K562 (cell line): ENCODE results near the gene DEFB114. TPM values are rescaled to one million over a fixed set of nuclear protein-coding genes. Genes with fewer than 3 reads are reported as not detected.

Experiments
- ATAC-seq: fragments of 200-7000 bp; cut with Tn5 transposase; 3 replicates; pipeline ENCODE4 v1.9.1; 2020; ENCODE audit warnings: moderate library complexity
- BruUV-seq: library from RNA; stranded (reverse); fragments of 400-500 nt; replicated peaks from 2 replicates; lab custom pipeline; 2021; lab: Mats Ljungman, UMichigan
- CTCF ChIA-PET: fragments of 300-600 bp; formaldehyde crosslinking; extraction: SDS; loops from one replicate; lab custom pipeline; 2021; ENCODE audit warnings: low intra/inter-chr PET ratio; lab: Yijun Ruan, JAX
- POLR2A ChIA-PET: fragments of 300-600, 350-650 bp; sonication (Branson Sonifier 250); formaldehyde crosslinking; extraction: SDS; loops from one replicate; lab custom pipeline; 2021; ENCODE audit warnings: antibody characterized with exemption, inconsistent platforms; lab: Yijun Ruan, JAX
- DNase-seq, 4 experiments: peaks; one replicate each; pipeline versions ENCODE4 v3.0.0 to v3.0.0-alpha.2; 2011 to 2018; ENCODE audit warnings: low spot score in 3 of 4, mixed read lengths in 3 of 4; ENCODE audit errors: extremely low read depth in 1 of 4
- FAIRE-seq: peaks from 2 replicates; lab custom pipeline; 2011; peaks lifted over from hg19 to GRCh38; lab: Jason Lieb, UNC
- H2AFZ ChIP-seq: 2 replicates; pipeline ENCODE4 v1.6.0; 2011; ENCODE audit warnings: low read depth, low read length, control low read depth, inconsistent platforms
- H3K27ac ChIP-seq: fragments of 200-600 bp; 3 replicates; pipeline ENCODE4 v1.8.0; 2011; ENCODE audit warnings: low read depth, mild to moderate bottlenecking, control low read depth, inconsistent platforms, low read length, moderate library complexity, mixed read lengths; ENCODE audit errors: extremely low read depth
- H3K27me3 ChIP-seq, 2 experiments: fragments of 300-600 bp in 1 of 2; 2 replicates in 1 of 2; 3 replicates in 1 of 2; pipeline versions ENCODE4 v1.6.0 to v1.8.0; 2011; ENCODE audit warnings: inconsistent platforms in 2 of 2, low read length in 2 of 2, mild to moderate bottlenecking in 1 of 2, mixed read lengths in 1 of 2, moderate library complexity in 1 of 2; ENCODE audit not compliant: control insufficient read depth in 2 of 2, insufficient read depth in 2 of 2
- H3K36me3 ChIP-seq: fragments of 300-600 bp; 3 replicates; pipeline ENCODE4 v1.8.0; 2011; ENCODE audit warnings: mild to moderate bottlenecking, low read length, inconsistent platforms; ENCODE audit not compliant: control insufficient read depth, insufficient read depth
- H3K4me1 ChIP-seq, 2 experiments: fragments of 200-600 bp in 1 of 2; replicated peaks in 1 of 2; 2 replicates in 1 of 2; 3 replicates in 1 of 2; pipeline versions ENCODE4 v1.5.1 to v1.8.0; 2011; ENCODE audit warnings: inconsistent platforms in 2 of 2, low read length in 2 of 2, mild to moderate bottlenecking in 1 of 2, mixed read lengths in 1 of 2, moderate library complexity in 1 of 2; ENCODE audit not compliant: control insufficient read depth in 2 of 2, insufficient read depth in 2 of 2
- H3K4me2 ChIP-seq: 2 replicates; pipeline ENCODE4 v1.6.1; 2011; ENCODE audit warnings: low read length, control low read depth, inconsistent platforms, mixed read lengths; ENCODE audit not compliant: insufficient read depth
- H3K4me3 ChIP-seq: fragments of 200-600 bp; sonication (generic), shearing (Covaris generic); 2 replicates; pipeline ENCODE4 v1.5.1; 2016; ENCODE audit warnings: control low read depth, inconsistent platforms
- H3K79me2 ChIP-seq: fragments of 200-600 bp; 3 replicates; pipeline ENCODE4 v1.8.0; 2011; ENCODE audit warnings: low read length, inconsistent platforms; ENCODE audit not compliant: control insufficient read depth, insufficient read depth
- H3K9ac ChIP-seq, 2 experiments: 2 replicates each; pipeline versions ENCODE4 v1.6.0 to v1.6.1; 2011; ENCODE audit warnings: low read depth in 2 of 2, low read length in 2 of 2, control low read depth in 1 of 2, inconsistent platforms in 1 of 2, mild to moderate bottlenecking in 1 of 2, mixed read lengths in 1 of 2; ENCODE audit not compliant: insufficient read depth in 1 of 2
- H3K9me1 ChIP-seq: one replicate; pipeline ENCODE4 v1.6.0; 2011; ENCODE audit warnings: inconsistent platforms, mild to moderate bottlenecking, low read length, moderate library complexity; ENCODE audit not compliant: control insufficient read depth, insufficient read depth
- H3K9me3 ChIP-seq: replicated peaks from 2 replicates; pipeline ENCODE4 v1.5.1; 2011; ENCODE audit warnings: low read depth, low read length, inconsistent platforms; ENCODE audit not compliant: control insufficient read depth, insufficient read depth
- H4K20me1 ChIP-seq: replicated peaks from 2 replicates; pipeline ENCODE4 v1.6.1; 2011; ENCODE audit warnings: low read length, inconsistent platforms, mixed read lengths; ENCODE audit not compliant: control insufficient read depth, insufficient read depth
- ATF4 ChIP-seq: fragments of 450-650 bp; formaldehyde crosslinking; IDR thresholded peaks from 2 replicates; pipeline ENCODE4 v1.4.0; 2022; ENCODE audit warnings: mild to moderate bottlenecking, moderate library complexity
- BRCA1 ChIP-seq, 2 experiments: fragments of 450-650 bp in 1 of 2; sonication (generic) in 1 of 2; formaldehyde crosslinking in 1 of 2; IDR thresholded peaks; 2 replicates each; pipeline versions ENCODE4 v1.5.0 to v1.6.1; 2017 to 2020; ENCODE audit warnings: mild to moderate bottlenecking in 1 of 2, missing genetic modification reagents in 1 of 2
- C11orf30 ChIP-seq: fragments of 450-650 bp; IDR thresholded peaks from 2 replicates; pipeline ENCODE4 v1.6.1; 2016; ENCODE audit warnings: low read depth, mild to moderate bottlenecking
- DNMT1 ChIP-seq: fragments of 450-650 bp; IDR thresholded peaks from 2 replicates; pipeline ENCODE4 v1.6.1; 2016; ENCODE audit warnings: antibody characterized with exemption, mild to moderate bottlenecking
- ELF4 ChIP-seq: fragments of 450-650 bp; formaldehyde crosslinking; IDR thresholded peaks from 2 replicates; pipeline ENCODE4 v1.4.0; 2022; ENCODE audit warnings: missing genetic modification characterization
- FOXA1 ChIP-seq: fragments of 450-650 bp; IDR thresholded peaks from 2 replicates; pipeline ENCODE4 v1.6.1; 2016; ENCODE audit warnings: mild to moderate bottlenecking, borderline replicate concordance
- RBM15 ChIP-seq: fragments of 200-400 bp; formaldehyde crosslinking; IDR thresholded peaks from 2 replicates; pipeline ENCODE4 v1.6.1; 2018; ENCODE audit warnings: mild to moderate bottlenecking, low read length, moderate library complexity; ENCODE audit not compliant: insufficient read depth
- SREBF2 ChIP-seq: sonication (generic); formaldehyde crosslinking; IDR thresholded peaks from 2 replicates; pipeline ENCODE4 v1.4.0; 2020; ENCODE audit warnings: mild to moderate bottlenecking, missing genetic modification reagents
- SUPT5H ChIP-seq: fragments of 450-650 bp; IDR thresholded peaks from 2 replicates; pipeline ENCODE4 v1.6.1; 2016
- TAF1 ChIP-seq: IDR thresholded peaks from 2 replicates; pipeline ENCODE4 v1.6.1; 2011; ENCODE audit warnings: mild to moderate bottlenecking, low read length, moderate library complexity; ENCODE audit not compliant: insufficient read depth, control insufficient read depth, severe bottlenecking; ENCODE audit errors: extremely low read depth
- ZNF316 ChIP-seq: fragments of 450-650 bp; IDR thresholded peaks from 2 replicates; pipeline ENCODE4 v1.6.1; 2016
- ZNF384 ChIP-seq: IDR thresholded peaks from 2 replicates; pipeline ENCODE4 v1.6.1; 2012; ENCODE audit warnings: low read depth, low read length, improper control_type of control experiment
- WGBS: fragments of 100-300 bp; shearing (Covaris generic); methylation state at CpG from one replicate; pipeline ENCODE4 v1.1.6; 2016; ENCODE audit warnings: low coverage, mixed read lengths; ENCODE audit not compliant: insufficient coverage; ENCODE audit errors: missing lambda C conversion rate; 5-methylcytosine and 5-hydroxymethylcytosine counted together
- in situ Hi-C: fragments of 300-500 bp; cut with MboI; formaldehyde crosslinking; loops from 4 replicates; pipeline ENCODE4 v1.15.0; 2018; ENCODE audit warnings: inconsistent platforms, mixed read lengths
- intact Hi-C: fragments of 100-400 bp; cut with micrococcal nuclease; formaldehyde crosslinking; loops from 2 replicates; pipeline ENCODE4 v1.14.2; 2022
- polyA plus RNA-seq, 8 experiments: library from polyadenylated mRNA; depleted of rRNA in 4 of 8; stranded (reverse) in 5 of 8; unstranded in 3 of 8; fragments of >200 nt; fragmentation: Nextera tagmentation in 2 of 8; fragmentation: Illumina TruSeq in 1 of 8; extraction: Ambion mirVana in 2 of 8; extraction: Trizol in 1 of 8; gene quantifications; 2 replicates each; pipeline versions ENCODE4 v1.2.1 to v1.2.3, GENCODE V29; 2011 to 2014; ENCODE audit warnings: inconsistent platforms in 1 of 8, missing spikeins in 1 of 8
- total RNA-seq, 7 experiments: library from RNA; depleted of rRNA in 6 of 7; stranded (reverse); fragments of >200 nt in 6 of 7; fragmentation: Illumina TruSeq in 2 of 7; extraction: Trizol in 2 of 7; gene quantifications; 2 replicates each; pipeline versions ENCODE4 v1.2.1 to v1.2.3, GENCODE V29; 2011 to 2021; ENCODE audit warnings: low replicate concordance in 1 of 7

Gene DEFB114
- total and polyA plus RNA-seq, 9 of the 15 experiments (the other 6 are each of a cell fraction or from before 2014, with no cell fraction given), result not detected

GRCh38 chr6:49986551-49986950 is 22.6 kb upstream of the DEFB114 start:
- no TSS peak for BruUV-seq
- 0% methylated on average over 1 of the region's 1 CpG for WGBS
- no peaks in the 10 kb centered on the region for H4K20me1 ChIP-seq
- FAIRE-seq, result no peak
- no peaks in the 10 kb centered on the region for H3K27me3 ChIP-seq
- intact Hi-C loops, result no loop called here
- H3K79me2 ChIP-seq, result no peaks in the 10 kb centered on the region
- H3K9me1 ChIP-seq, result no peaks in the 10 kb centered on the region
- DNase-seq, result no peak
- no peak overlapping the region for H3K4me2 ChIP-seq
- TF ChIP-seq FOXA1, result no peak
- TF ChIP-seq ELF4 (CRISPR knock-in tag), result no peak
- TF ChIP-seq SUPT5H, result no peak
- TF ChIP-seq RBM15, result no peak
- peak; percentile 43; the same call in 1 of the 2 replicates for TF ChIP-seq ZNF316
- TF ChIP-seq ATF4 (CRISPR knock-in tag), result no peak
- no peak for TF ChIP-seq SREBF2
- 0 out of 2 replicates have a peak, but pooled peaks have one; percentile 5 for TF ChIP-seq C11orf30
- no peak for TF ChIP-seq ZNF384
- no peak for TF ChIP-seq BRCA1 (IDR thresholded peaks at IDR 0.05)
- no peak for TF ChIP-seq BRCA1 (CRISPR knock-in tag; IDR thresholded peaks at IDR 0.05)
- no peak for TF ChIP-seq TAF1
- TF ChIP-seq DNMT1, result no peak
- H3K27ac ChIP-seq, result no peak overlapping the region
- no peak for ATAC-seq
- POLR2A ChIA-PET, result interaction anchor here (1.5 kb wide), 1 partner anchor 10 kb away, joined by 3 read pairs; no protein-coding TSS in a partner anchor
- no peak overlapping the region for H3K4me3 ChIP-seq
- no peaks in the 10 kb centered on the region for H3K9me3 ChIP-seq
- H3K4me1 ChIP-seq, result no peaks in the 10 kb centered on the region
- in situ Hi-C loops, result no loop called here
- H3K9ac ChIP-seq, result no peak overlapping the region
- H3K36me3 ChIP-seq, result no peaks in the 10 kb centered on the region
- CTCF ChIA-PET, result no interaction called here
- H2AFZ ChIP-seq, result no peak overlapping the region
